ENCODE data around the gene SLC6A8.

DNA sequence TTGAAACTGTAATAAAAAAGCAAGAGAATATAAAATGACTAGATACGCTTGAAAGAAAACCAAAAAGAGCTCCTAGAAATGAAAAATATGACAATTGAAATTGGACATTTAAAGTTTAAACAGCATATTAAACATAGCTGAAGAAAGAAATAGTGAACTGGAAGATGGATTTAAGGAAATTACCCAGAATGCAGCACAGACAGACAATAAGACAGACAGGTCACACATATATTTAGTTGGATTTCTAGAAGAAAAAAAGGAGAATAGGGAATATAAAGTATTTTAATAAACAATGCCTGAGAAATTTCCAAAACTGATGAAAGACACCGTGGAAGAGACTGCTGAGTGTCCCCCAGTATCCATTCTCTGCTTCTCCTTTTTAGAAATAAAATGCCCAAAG lies 34.2 kb upstream of the SLC6A8 start:
- TF ChIP-seq CTCF (IDR thresholded peaks at IDR 0.05; ENCODE audit: extremely low read depth in 1 of 2, insufficient read depth in 1 of 2, low read depth in 1 of 2, low read length in 2 of 2) = no peak
- TF ChIP-seq MAX (IDR thresholded peaks at IDR 0.05; ENCODE audit: insufficient read depth, insufficient read length) = no peak
- TF ChIP-seq POLR2A (IDR thresholded peaks at IDR 0.05; ENCODE audit: low read depth, low read length) = no peak
- TF ChIP-seq EZH2 (IDR thresholded peaks at IDR 0.05; ENCODE audit: borderline replicate concordance, low read depth, low read length, severe bottlenecking) = no peak
